Breast epithelium (tissue), 3 donors: ENCODE results near the gene LAG3.

ENCODE experiments used
- CTCF ChIP-seq, 3 donors: fragments of 450-650 bp; IDR thresholded peaks; one replicate each; pipeline ENCODE4 v1.5.1; 2016 to 2017; ENCODE audit warnings: antibody characterized with exemption in 3 of 3, mild to moderate bottlenecking in 3 of 3, moderate library complexity in 3 of 3
- POLR2A ChIP-seq: fragments of 450-650 bp; IDR thresholded peaks from one replicate; pipeline ENCODE4 v1.6.1; 2016; ENCODE audit warnings: antibody characterized with exemption, mild to moderate bottlenecking, moderate library complexity
- POLR2AphosphoS5 ChIP-seq, 3 donors: sonication (generic); formaldehyde crosslinking; IDR thresholded peaks; one replicate each; pipeline ENCODE4 v1.6.1; 2017; ENCODE audit warnings: antibody characterized with exemption in 3 of 3

DNA sequence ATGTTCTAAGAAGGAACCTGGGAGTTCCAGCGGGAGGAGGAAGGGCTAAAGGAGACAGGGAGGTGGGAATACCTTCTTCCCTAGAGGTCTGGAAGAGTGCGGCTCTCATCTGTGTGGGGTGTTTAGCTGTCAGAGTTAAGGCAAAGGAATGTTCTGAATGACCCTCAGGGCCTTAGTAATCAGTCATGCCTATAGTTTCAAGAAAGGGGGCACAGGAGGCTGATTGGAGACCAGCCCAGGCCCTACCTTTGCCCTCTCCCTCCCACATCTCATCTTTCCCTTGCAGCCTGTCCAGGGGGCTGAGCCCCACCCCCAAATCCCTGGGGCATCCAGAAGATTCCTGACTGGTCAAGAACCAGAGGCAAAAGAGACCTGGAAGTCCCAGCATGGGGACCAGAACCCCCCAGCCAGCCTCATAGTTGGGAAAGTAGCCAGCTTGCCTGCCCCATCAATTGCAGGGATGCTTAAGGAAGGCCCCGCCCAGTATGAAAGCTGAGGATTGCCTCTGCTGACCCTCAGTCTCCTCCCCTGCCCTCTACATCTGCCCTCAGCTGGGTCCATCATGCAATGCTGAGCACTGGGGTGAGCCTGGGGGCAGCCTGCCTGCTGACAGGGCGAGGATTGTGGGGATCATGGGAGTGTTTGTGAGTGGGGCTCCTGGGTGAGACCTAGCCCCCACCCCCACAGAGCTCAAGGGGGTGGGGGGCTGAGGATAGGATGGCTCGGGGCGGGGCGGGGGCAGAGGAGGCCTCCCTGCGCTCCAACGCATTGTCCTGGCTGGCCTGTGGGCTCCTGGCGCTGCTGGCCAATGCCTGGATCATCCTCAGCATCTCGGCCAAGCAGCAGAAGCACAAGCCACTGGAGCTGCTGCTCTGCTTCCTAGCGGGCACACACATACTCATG lies 51.1 kb downstream of the LAG3 start:
- TF ChIP-seq CTCF (IDR thresholded peaks at IDR 0.05) (no peak), POLR2A (no peak), POLR2AphosphoS5 (IDR thresholded peaks at IDR 0.05) (no peak)
